A673 (cell line): ENCODE measurements around the gene INAFM2. TPM values are rescaled to one million over a fixed set of nuclear protein-coding genes. Genes with fewer than 3 reads are reported as not detected.

Experiments used
- BruUV-seq: library from RNA; stranded (reverse); fragments of 400-500 nt; replicated peaks from 2 replicates; lab custom pipeline; 2021; lab: Mats Ljungman, UMichigan
- CTCF ChIA-PET: fragments of 300-600 bp; sonication (Branson Sonifier 250); formaldehyde crosslinking; loops from one replicate; lab custom pipeline; 2022; ENCODE audit warnings: antibody characterized with exemption; lab: Charles Lee
- POLR2A ChIA-PET: fragments of 300-600 bp; sonication (Branson Sonifier 250); formaldehyde crosslinking; loops from one replicate; lab custom pipeline; 2022; ENCODE audit warnings: antibody characterized with exemption; ENCODE audit not compliant: low non-redundant PET; lab: Charles Lee
- DNase-seq: peaks from one replicate; pipeline ENCODE4 v3.0.0-alpha.2; 2015; ENCODE audit warnings: low spot score
- H3K27ac ChIP-seq: fragments of 200-600 bp; sonication (generic); 2 replicates; pipeline ENCODE4 v1.5.1; 2016; ENCODE audit warnings: mixed run types, low read depth, mild to moderate bottlenecking, mixed read lengths, antibody characterized with exemption, low read length; ENCODE audit not compliant: poor library complexity, severe bottlenecking
- H3K27me3 ChIP-seq: fragments of 200-600 bp; sonication (generic); replicated peaks from 2 replicates; pipeline ENCODE4 v1.6.1; 2017; ENCODE audit warnings: mixed run types, low read depth, mild to moderate bottlenecking, mixed read lengths, antibody characterized with exemption, low read length; ENCODE audit not compliant: insufficient read depth, poor library complexity
- H3K36me3 ChIP-seq: fragments of 200-600 bp; sonication (generic); 2 replicates; pipeline ENCODE4 v1.6.1; 2016; ENCODE audit warnings: mixed run types, mild to moderate bottlenecking, mixed read lengths, antibody characterized with exemption, low read length; ENCODE audit not compliant: insufficient read depth, poor library complexity, severe bottlenecking
- H3K4me1 ChIP-seq: fragments of 200-600 bp; sonication (generic); 2 replicates; pipeline ENCODE4 v1.6.1; 2017; ENCODE audit warnings: mixed run types, mild to moderate bottlenecking, mixed read lengths, antibody characterized with exemption, low read length; ENCODE audit not compliant: insufficient read depth, poor library complexity, severe bottlenecking
- H3K4me3 ChIP-seq: fragments of 200-600 bp; sonication (generic); 2 replicates; pipeline ENCODE4 v1.5.1; 2016; ENCODE audit warnings: low read depth, mixed run types, mild to moderate bottlenecking, mixed read lengths, low read length; ENCODE audit not compliant: poor library complexity, severe bottlenecking
- H3K9me3 ChIP-seq: fragments of 200-600 bp; sonication (generic); 2 replicates; pipeline ENCODE4 v1.6.1; 2016; ENCODE audit warnings: mixed run types, low read depth, mild to moderate bottlenecking, mixed read lengths, antibody characterized with exemption, low read length; ENCODE audit not compliant: poor library complexity, severe bottlenecking
- EZH2 ChIP-seq: fragments of 200-600 bp; sonication (generic); IDR thresholded peaks from 2 replicates; pipeline ENCODE4 v1.6.1; 2017; ENCODE audit warnings: borderline replicate concordance, low read depth, mild to moderate bottlenecking, mixed read lengths, antibody characterized with exemption, low read length; ENCODE audit not compliant: poor library complexity, severe bottlenecking
- intact Hi-C: fragments of 100-400 bp; cut with micrococcal nuclease; formaldehyde crosslinking; loops from one replicate; pipeline ENCODE4 v1.10.0; 2022; ENCODE audit not compliant: unreplicated experiment
- total RNA-seq: library from RNA; stranded (reverse); gene quantifications from 2 replicates; pipeline ENCODE4 v1.2.3, GENCODE V29; 2021
- TF ChIP-seq, protein P1 (sequence below): fragments of 300-800, 200-600 bp; sonication (generic); conservative IDR thresholded peaks from 2 replicates; pipeline ENCODE4 v1.5.1; 2017; ENCODE audit warnings: low read depth, mild to moderate bottlenecking, antibody characterized with exemption, low read length, moderate library complexity, mixed read lengths

INAFM2 gene
- total RNA-seq, 1 experiment from 2014 or later, result 14.5 TPM

DNA sequence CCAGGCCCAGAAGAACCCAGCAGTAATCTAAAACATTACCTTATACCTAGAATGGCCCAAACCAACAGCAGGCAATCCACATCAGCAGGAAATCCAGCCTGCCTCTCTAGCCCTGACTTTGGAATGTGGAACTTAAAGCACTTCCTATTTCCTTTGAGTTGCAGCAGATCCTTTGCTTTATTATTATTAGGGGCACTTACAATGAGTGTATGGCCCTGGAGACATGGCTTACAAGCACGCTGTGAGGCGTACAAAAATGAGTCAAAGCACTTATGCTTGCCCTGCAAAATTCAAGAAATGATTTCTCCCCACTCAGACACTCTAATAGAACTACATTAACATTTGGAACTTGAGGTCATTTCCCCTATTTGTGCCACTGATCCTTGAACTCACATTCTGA lies 49.5 kb downstream of the INAFM2 start:
- no peak for TF ChIP-seq EZH2
- TF ChIP-seq, protein P1, sequence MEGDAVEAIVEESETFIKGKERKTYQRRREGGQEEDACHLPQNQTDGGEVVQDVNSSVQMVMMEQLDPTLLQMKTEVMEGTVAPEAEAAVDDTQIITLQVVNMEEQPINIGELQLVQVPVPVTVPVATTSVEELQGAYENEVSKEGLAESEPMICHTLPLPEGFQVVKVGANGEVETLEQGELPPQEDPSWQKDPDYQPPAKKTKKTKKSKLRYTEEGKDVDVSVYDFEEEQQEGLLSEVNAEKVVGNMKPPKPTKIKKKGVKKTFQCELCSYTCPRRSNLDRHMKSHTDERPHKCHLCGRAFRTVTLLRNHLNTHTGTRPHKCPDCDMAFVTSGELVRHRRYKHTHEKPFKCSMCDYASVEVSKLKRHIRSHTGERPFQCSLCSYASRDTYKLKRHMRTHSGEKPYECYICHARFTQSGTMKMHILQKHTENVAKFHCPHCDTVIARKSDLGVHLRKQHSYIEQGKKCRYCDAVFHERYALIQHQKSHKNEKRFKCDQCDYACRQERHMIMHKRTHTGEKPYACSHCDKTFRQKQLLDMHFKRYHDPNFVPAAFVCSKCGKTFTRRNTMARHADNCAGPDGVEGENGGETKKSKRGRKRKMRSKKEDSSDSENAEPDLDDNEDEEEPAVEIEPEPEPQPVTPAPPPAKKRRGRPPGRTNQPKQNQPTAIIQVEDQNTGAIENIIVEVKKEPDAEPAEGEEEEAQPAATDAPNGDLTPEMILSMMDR, result no peak
- DNase-seq, result no peak
- Histone ChIP-seq H3K36me3 (no peaks in the 10 kb centered on the region), H3K4me1 (peaks cover 5% of the 10 kb centered on the region), H3K27me3 (no peaks in the 10 kb centered on the region), H3K9me3 (no peaks in the 10 kb centered on the region), H3K4me3 (no peak overlapping the region), H3K27ac (no peak overlapping the region)
- BruUV-seq, result no TSS peak
- ChIA-PET POLR2A (no interaction called here), CTCF (no interaction called here)
- intact Hi-C loops, result no loop called here

Other genes starting within 250 kb of the INAFM2 start
- gene BMF, start 214.8 kb upstream of the INAFM2 start, total RNA-seq, result 18.5 and 29.9 TPM in 2 replicates
- gene BUB1B, start 162.6 kb upstream of the INAFM2 start, total RNA-seq, result 190 and 196 TPM in 2 replicates
- 0.84 and 1.5 TPM in 2 replicates for gene PAK6, start 84.6 kb upstream of the INAFM2 start, total RNA-seq
- 2.5 TPM in 2 replicates for gene ANKRD63, start 40.6 kb upstream of the INAFM2 start, total RNA-seq
- gene PLCB2, start 15.8 kb upstream of the INAFM2 start, total RNA-seq, result 5.6 and 6.6 TPM in 2 replicates
- 8.6 and 8.9 TPM in 2 replicates for gene CCDC9B, start 17.2 kb downstream of the INAFM2 start, total RNA-seq
- gene PHGR1, start 27.3 kb downstream of the INAFM2 start, total RNA-seq, result not detected in 2 replicates
- gene DISP2, start 34.5 kb downstream of the INAFM2 start, total RNA-seq, result 0.62 and 1.3 TPM in 2 replicates
- 115 and 121 TPM in 2 replicates for gene KNSTRN, start 59.0 kb downstream of the INAFM2 start, total RNA-seq
- 51.8 and 62.0 TPM in 2 replicates for gene IVD, start 82.1 kb downstream of the INAFM2 start, total RNA-seq
- 32.7 and 33.5 TPM in 2 replicates for gene BAHD1, start 117.3 kb downstream of the INAFM2 start, total RNA-seq
- 14.3 and 17.6 TPM in 2 replicates for gene CHST14, start 147.3 kb downstream of the INAFM2 start, total RNA-seq
- gene CCDC32, start 241.3 kb downstream of the INAFM2 start, total RNA-seq, result 10.4 and 11.7 TPM in 2 replicates
- 17.0 and 18.1 TPM in 2 replicates for gene RPUSD2, start 245.6 kb downstream of the INAFM2 start, total RNA-seq